Measurements from ENCODE around the gene ITGB1BP2.
"Not testable (repeated sequence)": the region's sequence is repeated elsewhere in the genome, so short reads cannot be mapped to it uniquely, and the experiment has no call there.

The ITGB1BP2 gene

GRCh38 chrX:71302461-71303213 is 1.1 kb downstream of the ITGB1BP2 start:
- DNase-seq (ENCODE audit: low spot score) = no peak

GRCh38 chrX:71304561-71304960 is 3.0 kb downstream of the ITGB1BP2 start:
- no peak for DNase-seq (ENCODE audit: low spot score)

DNA sequence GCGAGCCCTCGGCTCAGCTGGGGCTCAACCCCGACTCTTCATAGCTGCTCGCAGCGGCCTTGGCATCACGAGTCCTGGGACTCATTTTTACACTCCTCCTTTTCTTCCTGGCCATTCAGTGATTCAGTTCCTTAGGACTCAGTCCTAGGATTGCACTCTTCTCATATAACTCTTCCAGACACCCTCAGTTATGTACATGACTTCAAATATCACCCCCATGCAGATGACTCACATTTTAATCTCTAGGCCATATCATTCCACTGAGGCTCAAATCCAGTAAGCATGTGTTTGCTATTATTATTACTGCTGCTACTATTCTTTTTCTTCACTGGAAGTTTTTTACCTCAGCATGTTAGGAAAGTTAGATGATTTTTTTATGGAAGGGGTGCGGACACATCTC is 14.4 kb downstream of the ITGB1BP2 start:
- no peak for DNase-seq (ENCODE audit: low spot score)

- not testable (repeated sequence) for DNase-seq (ENCODE audit: low spot score)
Measured at GRCh38 chrX:71316959-71317358, 15.4 kb downstream of the ITGB1BP2 start.

- no peak for DNase-seq (ENCODE audit: low spot score)
Measured at GRCh38 chrX:71320126-71320525, 18.6 kb downstream of the ITGB1BP2 start.

- DNase-seq (ENCODE audit: low spot score) = no peak
Measured at GRCh38 chrX:71321731-71322130, 20.2 kb downstream of the ITGB1BP2 start.

DNA sequence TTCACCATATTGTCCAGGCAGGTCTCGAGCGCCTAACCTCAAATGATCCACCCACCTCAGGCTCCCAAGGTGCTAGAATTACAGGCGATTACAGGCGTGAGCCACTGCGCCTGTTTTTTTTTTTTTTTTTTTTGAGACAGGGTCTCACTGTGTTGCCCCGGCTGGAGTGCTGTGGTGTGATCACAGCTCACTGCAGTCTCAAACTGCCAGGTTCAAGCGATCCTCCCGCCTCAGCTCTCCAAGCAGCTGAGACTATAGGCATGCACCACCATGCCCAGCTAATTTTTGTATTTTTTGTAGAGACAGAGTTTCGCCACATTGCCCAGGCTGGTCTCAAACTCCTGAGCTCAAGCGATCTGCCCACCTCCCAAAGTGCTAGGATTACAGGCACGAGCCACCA is 22.9 kb downstream of the ITGB1BP2 start:
- DNase-seq (ENCODE audit: low spot score) = not testable (repeated sequence)

GRCh38 chrX:71326394-71326793 is 24.8 kb downstream of the ITGB1BP2 start:
- DNase-seq (ENCODE audit: low spot score) = no peak

- DNase-seq (ENCODE audit: low spot score) = not testable (repeated sequence)
Measured at GRCh38 chrX:71349151-71349665, 47.7 kb downstream of the ITGB1BP2 start.

DNA sequence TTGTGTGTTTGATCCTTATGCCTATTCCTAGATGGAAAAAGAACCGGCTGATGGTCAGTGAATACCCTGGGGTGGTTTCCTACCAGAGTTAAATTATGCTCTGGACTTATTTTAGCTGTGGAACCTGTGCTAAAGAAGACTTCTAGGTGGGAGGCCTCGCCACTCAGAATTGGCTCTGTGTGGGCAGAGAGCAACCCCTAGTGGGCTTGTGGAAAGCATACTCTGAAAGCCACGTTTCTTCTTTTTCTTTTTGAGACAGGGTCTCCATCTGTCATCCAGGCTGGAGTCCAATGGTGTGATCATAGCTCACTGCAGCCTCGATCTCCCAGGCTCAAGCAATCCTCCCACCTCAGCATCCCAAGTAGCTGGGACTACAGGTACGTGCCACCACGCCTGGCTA is 48.3 kb downstream of the ITGB1BP2 start:
- DNase-seq (ENCODE audit: low spot score) = not testable (repeated sequence)

DNA sequence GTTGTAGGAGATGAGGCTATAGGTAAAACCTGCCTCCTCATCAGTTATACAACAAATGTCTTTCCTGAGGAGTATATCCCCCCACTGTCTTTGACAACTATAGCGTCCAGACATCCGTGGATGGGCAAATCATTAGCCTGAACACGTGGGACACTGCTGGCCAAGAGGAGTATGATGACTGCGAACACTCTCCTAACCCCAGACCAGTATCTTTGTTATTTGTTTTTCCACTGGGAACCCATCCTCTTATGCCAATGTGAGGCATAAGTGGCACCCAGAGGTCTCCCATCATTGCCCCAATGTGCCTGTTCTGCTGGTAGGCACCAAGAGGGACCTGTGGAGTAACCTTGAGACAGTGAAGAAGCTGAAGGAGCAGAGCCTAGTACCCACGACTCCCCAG is 50.9 kb downstream of the ITGB1BP2 start:
- DNase-seq (ENCODE audit: low spot score) = not testable (repeated sequence)

Measured in hematopoietic multipotent progenitor cell treated with erythropoietin and hydrocortisone succinate and interleukin-3 and kit ligand, for 17 days (in vitro differentiated cells).